GM21367 (cell line): ENCODE results near the gene COL13A1.

Source experiments
- ATAC-seq: cut with Tn5 transposase; IDR thresholded peaks from one replicate; pipeline ENCODE4 v1.9.1; 2021; ENCODE audit not compliant: unreplicated experiment

COL13A1 gene

GRCh38 chr10:69865450-69865849 lies 63.7 kb downstream of the COL13A1 start:
- ATAC-seq, result no peak

GRCh38 chr10:69866246-69866687 lies 64.6 kb downstream of the COL13A1 start:
- ATAC-seq, result no peak

- no peak for ATAC-seq
Measured at GRCh38 chr10:69866688-69867461, 65.2 kb downstream of the COL13A1 start.

- ATAC-seq, result no peak
Measured at GRCh38 chr10:69867699-69868558, 66.2 kb downstream of the COL13A1 start.

- no peak for ATAC-seq
Measured at GRCh38 chr10:69868821-69869220, 67.1 kb downstream of the COL13A1 start.

- ATAC-seq, result no peak
Measured at GRCh38 chr10:69869291-69869961, 67.7 kb downstream of the COL13A1 start.

GRCh38 chr10:69870591-69870990 lies 68.9 kb downstream of the COL13A1 start:
- no peak for ATAC-seq

GRCh38 chr10:69871074-69871473 lies 69.4 kb downstream of the COL13A1 start:
- ATAC-seq, result no peak

- ATAC-seq, result no peak
Measured at GRCh38 chr10:69872323-69872722, 70.6 kb downstream of the COL13A1 start.

- ATAC-seq, result no peak
Measured at GRCh38 chr10:69873135-69873639, 71.5 kb downstream of the COL13A1 start.

GRCh38 chr10:69874449-69874848 lies 72.7 kb downstream of the COL13A1 start:
- no peak for ATAC-seq

- no peak for ATAC-seq
Measured at GRCh38 chr10:69875856-69876255, 74.2 kb downstream of the COL13A1 start.

GRCh38 chr10:69876286-69876685 lies 74.6 kb downstream of the COL13A1 start:
- ATAC-seq, result no peak

GRCh38 chr10:69876931-69877330 lies 75.2 kb downstream of the COL13A1 start:
- ATAC-seq, result no peak

GRCh38 chr10:69878038-69878437 lies 76.3 kb downstream of the COL13A1 start:
- no peak for ATAC-seq

- no peak for ATAC-seq
Measured at GRCh38 chr10:69878951-69879350, 77.2 kb downstream of the COL13A1 start.

GRCh38 chr10:69879634-69880257 lies 78.0 kb downstream of the COL13A1 start:
- ATAC-seq, result no peak

GRCh38 chr10:69880301-69881081 lies 78.8 kb downstream of the COL13A1 start:
- no peak for ATAC-seq

GRCh38 chr10:69881202-69881601 lies 79.5 kb downstream of the COL13A1 start:
- ATAC-seq, result no peak
